ENCODE results near the gene PLPP1.

Gene PLPP1

GRCh38 chr5:55392669-55393068 lies 142.1 kb downstream of the PLPP1 start:
- DNase-seq: no peak

- DNase-seq: no peak
Measured at GRCh38 chr5:55391707-55392106, 143.1 kb downstream of the PLPP1 start.

GRCh38 chr5:55387865-55388264 lies 146.9 kb downstream of the PLPP1 start:
- DNase-seq: no peak

GRCh38 chr5:55386356-55386755 lies 148.4 kb downstream of the PLPP1 start:
- DNase-seq: no peak

- DNase-seq: no peak
Measured at GRCh38 chr5:55385846-55386245, 148.9 kb downstream of the PLPP1 start.

DNA sequence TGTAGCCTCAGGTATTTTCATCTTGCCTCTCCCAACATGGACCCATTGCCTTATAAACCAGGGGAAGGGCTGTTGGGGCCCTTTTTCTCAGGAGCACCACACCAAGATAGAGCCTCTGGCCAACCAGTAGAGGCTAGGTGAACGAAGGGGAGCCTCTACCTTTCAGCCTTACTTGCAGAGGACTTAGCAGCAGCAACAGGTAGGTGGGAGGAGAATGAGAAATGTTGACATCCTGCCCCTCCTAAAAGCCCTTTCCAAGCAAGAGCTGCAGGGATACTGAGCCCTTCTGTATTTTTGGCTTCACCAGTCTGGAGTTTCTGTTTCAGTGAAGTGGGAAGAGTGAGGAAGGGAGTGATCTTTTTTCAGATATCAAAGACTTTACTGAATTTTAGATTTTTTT lies 149.5 kb downstream of the PLPP1 start:
- no peak for DNase-seq

DNA sequence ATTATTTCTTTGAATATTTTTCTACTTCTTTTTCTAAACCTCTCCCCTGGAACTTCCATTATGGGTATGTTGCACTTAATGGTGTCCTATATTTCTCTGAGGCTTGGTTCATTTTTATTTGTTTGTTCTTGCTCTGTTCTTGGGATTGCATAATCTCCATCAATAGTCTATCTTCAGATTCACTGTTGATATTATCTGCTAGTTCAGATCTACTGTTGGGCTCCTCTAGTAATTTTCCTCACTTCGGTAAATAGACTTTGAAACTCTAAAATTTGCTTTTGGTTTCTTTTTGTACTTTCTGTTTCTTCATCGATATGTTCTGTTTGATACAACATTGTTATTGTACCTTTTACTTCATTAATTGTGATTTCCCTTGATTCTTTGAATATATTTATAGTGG lies 150.7 kb downstream of the PLPP1 start:
- no peak for DNase-seq

- DNase-seq: no peak
Measured at GRCh38 chr5:55383254-55383653, 151.5 kb downstream of the PLPP1 start.

DNA sequence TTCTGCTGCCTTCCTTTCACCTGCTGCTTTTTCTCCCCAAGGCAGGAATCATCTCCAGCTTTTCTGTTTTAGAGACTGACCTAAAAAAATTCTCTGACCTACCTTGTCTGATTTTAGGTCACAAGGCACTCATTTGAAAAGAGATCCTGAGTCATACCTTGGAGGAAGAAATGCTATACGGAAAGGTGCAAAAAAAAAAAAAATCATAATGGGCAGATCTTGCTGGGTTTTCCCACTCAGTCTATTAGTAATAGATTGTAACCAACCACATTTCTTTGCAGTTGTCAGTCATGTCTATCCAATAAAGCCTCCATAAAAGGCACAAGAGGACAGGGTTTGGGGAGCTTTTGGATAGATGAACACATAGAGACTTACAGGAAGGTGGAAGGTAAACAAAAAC lies 157.0 kb downstream of the PLPP1 start:
- no peak for DNase-seq

Measured in activated CD4-positive, CD25-positive, alpha-beta regulatory T cell treated with anti-CD3 and anti-CD28 coated beads, Interleukin-2, amount 50 U/mL, for 72 hours (primary cell).